ENCODE results near the gene PRKAG1.

The PRKAG1 gene

GRCh38 chr12:49027846-49028555 is 9.4 kb upstream of the PRKAG1 start:
- Histone ChIP-seq H3K27ac (no peak overlapping the region), H3K9me3 (ENCODE audit: severe bottlenecking) (no peaks in the 10 kb centered on the region), H3K27me3 (ENCODE audit: insufficient read depth, low read depth, severe bottlenecking) (no peaks in the 10 kb centered on the region), H3K4me3 (ENCODE audit: low read depth, low read length) (no peak overlapping the region), H3K36me3 (peaks cover 92% of the 10 kb centered on the region)
- TF ChIP-seq CTCF (IDR thresholded peaks at IDR 0.05; ENCODE audit: low read depth, low read length): no peak
- no peak for DNase-seq

- H3K36me3 ChIP-seq: peaks cover 91% of the 10 kb centered on the region
- DNase-seq: no peak
- no peak for TF ChIP-seq CTCF (IDR thresholded peaks at IDR 0.05; ENCODE audit: low read depth, low read length)
- H3K27ac ChIP-seq: no peak overlapping the region
- H3K4me3 ChIP-seq (ENCODE audit: low read depth, low read length): no peak overlapping the region
- no peaks in the 10 kb centered on the region for H3K27me3 ChIP-seq (ENCODE audit: insufficient read depth, low read depth, severe bottlenecking)
- no peaks in the 10 kb centered on the region for H3K9me3 ChIP-seq (ENCODE audit: severe bottlenecking)
These were observed 8.3 kb upstream of the PRKAG1 start for GRCh38 chr12:49026678-49027480.

- Histone ChIP-seq H3K36me3 (peaks cover 91% of the 10 kb centered on the region), H3K27ac (no peak overlapping the region), H3K27me3 (ENCODE audit: insufficient read depth, low read depth, severe bottlenecking) (no peaks in the 10 kb centered on the region), H3K9me3 (ENCODE audit: severe bottlenecking) (no peaks in the 10 kb centered on the region), H3K4me3 (ENCODE audit: low read depth, low read length) (no peak overlapping the region)
- DNase-seq: no peak
- no peak for TF ChIP-seq CTCF (IDR thresholded peaks at IDR 0.05; ENCODE audit: low read depth, low read length)
These were observed 7.5 kb upstream of the PRKAG1 start for GRCh38 chr12:49026101-49026500.

- peaks cover 88% of the 10 kb centered on the region for H3K36me3 ChIP-seq
- no peaks in the 10 kb centered on the region for H3K9me3 ChIP-seq (ENCODE audit: severe bottlenecking)
- TF ChIP-seq CTCF (IDR thresholded peaks at IDR 0.05; ENCODE audit: low read depth, low read length): no peak
- H3K27me3 ChIP-seq (ENCODE audit: insufficient read depth, low read depth, severe bottlenecking): no peaks in the 10 kb centered on the region
- no peak overlapping the region for H3K4me3 ChIP-seq (ENCODE audit: low read depth, low read length)
- DNase-seq: no peak
- no peak overlapping the region for H3K27ac ChIP-seq
These were observed 6.9 kb upstream of the PRKAG1 start for GRCh38 chr12:49025463-49025862.

GRCh38 chr12:49024543-49024942 is 6.0 kb upstream of the PRKAG1 start:
- peaks cover 81% of the 10 kb centered on the region for H3K36me3 ChIP-seq
- no peaks in the 10 kb centered on the region for H3K9me3 ChIP-seq (ENCODE audit: severe bottlenecking)
- TF ChIP-seq CTCF (IDR thresholded peaks at IDR 0.05; ENCODE audit: low read depth, low read length): no peak
- H3K27ac ChIP-seq: no peak overlapping the region
- no peaks in the 10 kb centered on the region for H3K27me3 ChIP-seq (ENCODE audit: insufficient read depth, low read depth, severe bottlenecking)
- DNase-seq: no peak
- no peak overlapping the region for H3K4me3 ChIP-seq (ENCODE audit: low read depth, low read length)

Measured in WERI-Rb-1 (cell line).